ENCODE results near the gene PARG.
"Not testable (repeated sequence)": the region's sequence is repeated elsewhere in the genome, so short reads cannot be mapped to it uniquely, and the experiment has no call there.

Gene PARG

GRCh38 chr10:49827297-49827696 lies 114.5 kb downstream of the PARG start:
- no peak for DNase-seq (ENCODE audit: low spot score)

DNA sequence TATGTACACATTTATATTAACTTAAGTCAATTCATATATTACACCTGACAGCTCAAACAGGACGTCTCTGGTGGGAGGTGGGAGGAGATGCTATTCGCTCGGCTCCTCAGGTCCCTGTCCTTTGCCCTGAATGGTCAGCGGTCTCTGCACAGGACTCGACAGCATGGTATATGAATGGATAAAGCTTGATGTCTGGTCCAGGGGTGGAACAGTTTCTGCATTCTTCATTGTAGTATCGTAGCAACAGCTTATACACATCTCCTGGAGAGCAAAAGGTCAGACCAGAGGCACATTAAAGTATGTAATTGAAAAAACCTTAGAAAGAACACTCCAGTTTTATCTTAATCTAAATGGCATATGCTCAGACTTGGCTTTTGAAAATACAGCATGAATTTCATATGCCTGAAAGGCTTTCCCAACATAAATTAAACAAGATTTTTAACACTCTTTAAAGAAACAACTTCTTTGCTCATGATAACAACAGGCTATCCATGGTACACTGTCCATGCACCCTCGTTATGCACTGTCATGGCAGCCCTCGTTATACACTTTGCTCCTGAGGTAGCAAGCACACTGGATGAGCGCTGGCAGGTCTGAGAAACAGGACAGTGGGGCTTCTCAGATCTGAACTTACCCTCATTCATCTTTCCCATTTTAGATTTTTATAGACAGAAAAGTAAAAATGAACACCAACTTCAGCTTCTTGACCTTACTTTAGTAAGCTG lies 122.4 kb downstream of the PARG start:
- no peak for DNase-seq (ENCODE audit: low spot score)

GRCh38 chr10:49817845-49818244 lies 124.0 kb downstream of the PARG start:
- DNase-seq (ENCODE audit: low spot score): no peak

DNA sequence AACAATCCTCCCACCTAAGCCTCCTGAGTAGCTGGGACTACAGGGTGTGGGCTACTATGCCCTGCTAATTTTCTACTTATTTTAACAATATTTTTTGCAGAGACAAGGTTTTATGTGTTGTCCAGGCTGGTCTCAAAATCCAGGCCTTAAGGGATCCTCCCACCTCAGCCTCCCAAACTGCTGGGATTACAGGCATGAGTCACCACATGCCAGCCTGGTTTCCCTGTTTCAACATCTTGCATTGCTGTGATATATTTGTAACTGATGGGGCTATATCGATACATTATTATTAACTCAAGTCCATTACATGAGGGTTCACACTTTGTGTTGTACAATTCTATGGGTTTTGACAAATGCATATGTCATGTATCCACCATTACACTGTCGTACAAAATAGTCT lies 137.8 kb downstream of the PARG start:
- no peak for DNase-seq (ENCODE audit: low spot score)

- DNase-seq (ENCODE audit: low spot score): no peak
These were observed 143.6 kb downstream of the PARG start for GRCh38 chr10:49798275-49798674.

DNA sequence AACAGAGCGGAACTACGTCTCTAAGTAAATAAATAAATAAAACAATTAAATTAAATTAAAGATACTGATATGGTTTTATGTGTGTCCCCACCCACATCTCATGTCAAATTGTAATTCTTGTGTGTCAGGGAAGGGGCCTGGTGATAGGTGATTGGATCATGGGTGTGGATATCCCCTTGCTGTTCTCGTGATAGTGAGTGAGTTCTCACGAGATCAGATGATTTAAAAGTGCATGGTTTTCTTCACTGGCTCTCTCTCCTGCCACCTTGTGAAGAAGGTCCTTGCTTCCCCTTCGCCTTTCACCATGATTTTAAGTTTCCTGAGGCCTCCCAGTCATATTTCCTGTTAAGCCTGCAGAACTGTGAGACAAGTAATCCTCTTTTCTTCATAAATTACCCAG lies 150.7 kb downstream of the PARG start:
- no peak for DNase-seq (ENCODE audit: low spot score)

GRCh38 chr10:49784681-49785080 lies 157.1 kb downstream of the PARG start:
- DNase-seq (ENCODE audit: low spot score): no peak

GRCh38 chr10:49783645-49784044 lies 158.2 kb downstream of the PARG start:
- no peak for DNase-seq (ENCODE audit: low spot score)

- no peak for DNase-seq (ENCODE audit: low spot score)
These were observed 160.6 kb downstream of the PARG start for GRCh38 chr10:49781247-49781646.

DNA sequence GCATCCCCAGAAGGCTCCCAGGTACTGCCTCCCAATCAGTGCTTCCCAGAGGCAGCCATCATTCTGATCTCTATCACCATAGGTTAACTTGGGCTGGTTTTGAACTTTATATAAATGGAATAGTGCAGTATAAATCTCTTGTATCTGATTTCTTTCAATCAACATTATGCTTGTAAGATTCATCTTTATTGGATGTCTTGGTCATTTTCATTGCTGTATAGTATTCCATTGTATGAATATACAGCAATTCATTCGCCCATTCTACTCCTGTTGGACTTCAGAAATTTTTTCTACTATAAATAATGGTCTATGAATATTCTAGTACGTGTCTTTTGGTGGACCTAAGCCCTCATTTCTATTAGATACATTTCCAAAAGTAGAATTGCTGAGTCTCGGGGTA lies 163.6 kb downstream of the PARG start:
- no peak for DNase-seq (ENCODE audit: low spot score)

DNA sequence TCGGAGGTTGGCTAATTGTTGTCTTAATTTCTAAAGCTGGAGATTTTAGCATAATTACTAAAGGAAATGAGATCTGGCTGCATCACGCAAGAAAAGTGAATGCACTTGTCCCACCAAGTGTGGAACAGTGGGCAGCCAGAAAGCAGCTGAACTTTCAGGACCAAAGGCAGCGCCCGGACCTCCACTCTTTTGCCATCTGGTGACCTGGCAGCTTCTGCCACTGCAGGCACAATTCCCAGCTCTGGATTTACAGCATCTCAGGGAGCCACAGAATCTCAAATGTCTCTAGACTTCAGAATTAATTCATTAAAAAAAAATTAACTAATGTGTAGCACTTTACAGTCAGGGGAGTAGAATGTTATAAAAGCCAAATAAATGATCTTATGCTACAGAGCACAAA lies 165.0 kb downstream of the PARG start:
- DNase-seq (ENCODE audit: low spot score): no peak

DNA sequence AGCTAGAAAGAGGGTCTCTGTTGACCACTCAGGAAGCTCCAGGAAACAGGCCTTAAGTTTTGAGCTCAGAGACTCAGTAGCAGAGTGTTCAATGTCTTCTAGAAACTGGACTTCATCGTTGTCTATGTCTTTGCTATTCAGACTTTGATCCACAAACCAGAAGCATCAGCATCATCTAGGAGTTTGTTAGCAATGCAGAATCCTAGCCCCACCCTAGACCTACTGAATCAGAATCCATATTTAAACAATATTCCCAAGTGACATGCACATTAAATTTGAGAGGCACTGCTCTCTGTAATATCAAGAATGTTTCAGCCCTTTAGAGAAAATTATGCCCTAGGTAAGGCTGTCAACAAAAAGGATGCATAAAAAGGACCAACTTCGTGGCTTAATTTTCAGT lies 166.8 kb downstream of the PARG start:
- DNase-seq (ENCODE audit: low spot score): no peak

DNA sequence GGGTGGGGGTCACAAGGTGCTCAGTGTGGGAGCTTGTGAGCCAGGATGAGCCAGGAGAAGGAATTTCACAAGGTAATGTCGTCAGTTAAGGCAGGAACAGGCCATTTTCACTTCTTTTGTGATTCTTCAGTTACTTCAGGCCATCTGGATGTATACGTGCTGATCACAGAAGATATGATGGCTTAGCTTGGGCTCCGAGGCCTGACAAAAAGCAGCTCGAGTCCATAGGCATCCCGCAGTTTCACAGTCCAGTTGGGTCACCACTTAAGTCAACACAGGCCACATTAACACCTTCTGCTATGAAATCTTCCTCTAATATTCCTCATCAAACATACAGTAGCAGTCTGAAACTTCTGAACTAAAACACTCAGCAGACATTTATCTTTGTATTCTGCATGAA lies 168.9 kb downstream of the PARG start:
- not testable (repeated sequence) for DNase-seq (ENCODE audit: low spot score)

DNA sequence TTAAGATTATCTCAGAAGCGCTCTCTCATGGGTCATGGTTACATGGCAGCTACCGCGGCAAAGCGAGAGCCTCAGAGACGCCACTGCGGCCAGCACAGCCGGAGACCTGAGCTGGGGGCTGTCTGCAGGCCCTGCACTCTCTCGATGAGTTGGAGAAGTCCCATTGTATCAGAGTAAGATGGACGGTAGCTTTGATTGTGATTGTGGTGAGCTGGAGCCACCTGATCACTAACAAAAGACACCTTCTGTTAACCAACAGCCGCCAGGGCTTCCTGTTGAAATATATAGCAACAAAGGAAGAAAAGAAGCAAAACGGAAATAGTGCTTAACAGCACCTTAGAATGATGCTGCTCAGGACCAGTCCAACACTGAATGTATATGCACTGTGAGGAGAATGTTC lies 170.8 kb downstream of the PARG start:
- not testable (repeated sequence) for DNase-seq (ENCODE audit: low spot score)

- DNase-seq (ENCODE audit: low spot score): no peak
These were observed 172.1 kb downstream of the PARG start for GRCh38 chr10:49769692-49770091.

DNA sequence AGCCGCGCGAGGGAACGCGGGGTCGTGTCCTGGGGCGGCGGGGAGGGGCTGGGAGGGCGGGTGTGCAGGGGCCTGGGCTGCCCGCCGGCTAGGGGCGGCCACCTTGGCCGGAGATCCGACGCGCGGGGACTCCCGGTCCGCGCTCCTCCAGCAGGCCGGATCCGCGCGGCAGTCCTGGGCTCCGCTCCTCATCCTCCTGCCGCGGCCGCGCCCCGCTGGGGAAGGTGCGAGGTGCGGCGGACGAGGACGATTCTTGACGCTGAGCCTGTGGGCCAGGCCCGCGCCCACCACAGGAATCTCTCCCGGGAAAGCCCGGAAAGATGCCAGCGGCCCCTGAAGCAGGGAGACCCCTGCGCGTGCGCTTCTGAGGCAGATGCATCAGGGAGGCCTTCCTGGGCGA lies 173.1 kb downstream of the PARG start:
- no peak for DNase-seq (ENCODE audit: low spot score)

- DNase-seq (ENCODE audit: low spot score): no peak
These were observed 173.5 kb downstream of the PARG start for GRCh38 chr10:49768329-49768728.

Measured in hematopoietic multipotent progenitor cell treated with erythropoietin and hydrocortisone succinate and interleukin-3 and kit ligand, for 15 days (in vitro differentiated cells).